ENCODE data around the gene IGLL1. TPM values are rescaled to one million over a fixed set of nuclear protein-coding genes. Genes with fewer than 3 reads are reported as not detected.
A peak's percentile ranks its signal among the peaks of the same experiment; 100 is the strongest.

IGLL1 gene
- total RNA-seq, 4 donors from 2014 or later = not detected

DNA sequence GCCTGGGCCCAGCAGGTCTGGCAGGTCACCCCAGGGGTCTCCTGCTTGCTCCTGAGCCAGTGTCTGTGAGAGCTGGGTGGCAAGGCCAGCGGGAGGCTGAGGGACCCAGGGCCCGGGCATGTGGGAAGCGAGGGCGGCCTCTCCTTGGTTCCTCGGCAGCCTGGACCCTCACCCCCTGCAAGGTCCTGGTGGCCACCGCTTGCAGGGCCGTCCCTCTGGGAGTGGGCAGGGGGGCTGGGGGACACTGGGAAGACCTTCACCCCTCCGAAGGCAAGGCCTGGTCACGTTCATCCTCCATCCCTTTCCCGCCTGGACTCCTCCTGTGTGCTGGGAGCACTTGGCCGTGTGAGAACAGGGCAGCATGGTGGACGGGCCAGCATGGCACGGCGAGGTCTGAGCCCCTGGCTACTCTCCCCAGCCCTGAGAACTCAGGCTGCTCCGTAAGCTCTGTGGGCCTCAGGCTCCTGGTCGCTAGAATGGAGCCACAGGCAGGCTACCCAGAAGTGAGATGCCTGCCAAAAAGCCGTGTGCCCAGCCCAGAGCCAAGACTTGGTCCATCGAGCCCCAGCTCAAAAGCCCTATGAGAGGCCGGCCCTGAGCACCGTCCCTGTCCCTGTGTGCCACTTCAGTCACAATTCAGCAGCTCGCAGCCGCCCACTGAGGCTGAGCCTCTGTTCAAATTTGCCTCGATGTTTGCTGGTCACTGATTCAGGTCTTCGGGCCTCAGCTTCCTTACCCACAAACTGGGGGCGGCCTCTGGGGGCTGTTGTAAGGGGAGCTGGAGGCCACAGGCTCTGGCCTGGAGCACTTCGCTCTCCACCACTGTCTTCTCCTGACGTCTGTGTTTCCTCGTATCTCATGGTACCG lies 45.0 kb downstream of the IGLL1 start:
- Histone ChIP-seq H3K27ac (no peak overlapping the region), H3K27me3 (peaks cover 6% of the 10 kb centered on the region), H3K9me3 (no peaks in the 10 kb centered on the region), H3K4me3 (no peak overlapping the region), H3K4me1 (peaks cover 21% of the 10 kb centered on the region), H3K36me3 (no peaks in the 10 kb centered on the region)
- no peak for TF ChIP-seq POLR2A (IDR thresholded peaks at IDR 0.05)
- TF ChIP-seq POLR2AphosphoS5 (IDR thresholded peaks at IDR 0.05) = no peak
- no peak for TF ChIP-seq EP300 (IDR thresholded peaks at IDR 0.05)
- TF ChIP-seq, protein P1, sequence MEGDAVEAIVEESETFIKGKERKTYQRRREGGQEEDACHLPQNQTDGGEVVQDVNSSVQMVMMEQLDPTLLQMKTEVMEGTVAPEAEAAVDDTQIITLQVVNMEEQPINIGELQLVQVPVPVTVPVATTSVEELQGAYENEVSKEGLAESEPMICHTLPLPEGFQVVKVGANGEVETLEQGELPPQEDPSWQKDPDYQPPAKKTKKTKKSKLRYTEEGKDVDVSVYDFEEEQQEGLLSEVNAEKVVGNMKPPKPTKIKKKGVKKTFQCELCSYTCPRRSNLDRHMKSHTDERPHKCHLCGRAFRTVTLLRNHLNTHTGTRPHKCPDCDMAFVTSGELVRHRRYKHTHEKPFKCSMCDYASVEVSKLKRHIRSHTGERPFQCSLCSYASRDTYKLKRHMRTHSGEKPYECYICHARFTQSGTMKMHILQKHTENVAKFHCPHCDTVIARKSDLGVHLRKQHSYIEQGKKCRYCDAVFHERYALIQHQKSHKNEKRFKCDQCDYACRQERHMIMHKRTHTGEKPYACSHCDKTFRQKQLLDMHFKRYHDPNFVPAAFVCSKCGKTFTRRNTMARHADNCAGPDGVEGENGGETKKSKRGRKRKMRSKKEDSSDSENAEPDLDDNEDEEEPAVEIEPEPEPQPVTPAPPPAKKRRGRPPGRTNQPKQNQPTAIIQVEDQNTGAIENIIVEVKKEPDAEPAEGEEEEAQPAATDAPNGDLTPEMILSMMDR (IDR thresholded peaks at IDR 0.05) = no peak
- DNase-seq (ENCODE audit: low spot score in 2 of 2) = peak; percentile 59 to 76
- 87% methylated on average over 13 of the region's 29 CpGs for WGBS

DNA sequence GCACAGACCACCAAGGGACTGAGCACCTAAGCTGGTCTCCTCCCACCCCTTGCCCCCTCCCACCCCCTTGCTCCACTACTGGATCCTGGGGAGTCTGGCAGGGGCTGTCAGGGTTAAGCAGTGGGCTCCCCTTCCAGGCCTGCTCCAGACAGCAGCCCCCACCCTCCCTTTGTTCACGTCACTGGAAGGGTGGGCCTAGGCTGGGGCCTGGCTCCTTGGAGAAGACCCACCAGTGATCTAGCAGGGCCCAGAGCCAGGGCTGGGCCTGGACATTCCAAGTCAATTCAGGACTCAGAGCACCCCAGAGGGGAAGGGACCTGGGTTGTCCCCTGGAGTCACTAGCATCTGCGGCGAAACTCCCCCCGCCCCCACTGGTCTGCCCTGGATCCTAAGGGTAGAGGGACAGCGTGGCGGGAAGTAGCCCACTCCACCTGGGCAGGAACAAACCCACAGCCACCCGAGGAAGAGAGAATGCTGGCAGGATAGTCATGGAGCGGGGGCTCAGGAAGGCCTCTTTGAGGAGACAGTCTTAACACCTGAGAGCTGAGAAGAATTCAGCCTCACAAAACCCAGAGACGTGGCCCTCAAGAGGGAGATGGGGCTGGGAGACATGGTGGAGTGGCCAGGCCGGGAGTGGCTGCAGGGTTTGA lies 45.8 kb downstream of the IGLL1 start:
- no peak for TF ChIP-seq EP300 (IDR thresholded peaks at IDR 0.05)
- no peak for TF ChIP-seq POLR2A (IDR thresholded peaks at IDR 0.05)
- TF ChIP-seq, protein P1 (IDR thresholded peaks at IDR 0.05) = no peak
- no peak for TF ChIP-seq POLR2AphosphoS5 (IDR thresholded peaks at IDR 0.05)
- Histone ChIP-seq H3K4me1 (peaks cover 18% of the 10 kb centered on the region), H3K4me3 (no peak overlapping the region), H3K27me3 (peaks cover 6% of the 10 kb centered on the region), H3K36me3 (no peaks in the 10 kb centered on the region), H3K9me3 (no peaks in the 10 kb centered on the region), H3K27ac (no peak overlapping the region)
- WGBS = 81% methylated on average over 5 of the region's 10 CpGs
- peak; percentile 55 to 74 for DNase-seq (ENCODE audit: low spot score in 2 of 2)

DNA sequence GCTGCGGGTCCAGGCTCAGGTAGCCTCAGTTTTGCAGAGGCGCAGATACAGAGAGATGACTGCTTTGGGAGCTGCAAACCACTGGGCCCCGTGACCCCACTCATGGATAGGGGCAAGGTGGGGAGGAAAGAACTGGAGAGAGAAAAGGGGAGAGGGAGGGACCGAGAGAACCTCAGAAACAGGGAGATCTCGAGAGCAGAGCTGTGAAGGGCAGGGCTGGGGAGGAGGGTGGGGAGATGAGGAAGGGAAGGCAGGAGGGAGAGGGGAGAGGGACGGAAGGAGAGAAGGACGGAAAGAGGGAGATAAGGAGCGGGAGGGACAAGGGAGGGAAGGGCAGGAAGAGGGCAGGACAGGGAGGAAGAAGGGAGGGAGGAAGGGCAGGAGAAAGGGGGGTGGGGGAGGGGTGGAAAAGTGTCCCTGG lies 46.3 kb downstream of the IGLL1 start:
- no peak overlapping the region for H3K4me3 ChIP-seq
- peaks cover 18% of the 10 kb centered on the region for H3K4me1 ChIP-seq
- peaks cover 6% of the 10 kb centered on the region for H3K27me3 ChIP-seq
- DNase-seq (ENCODE audit: low spot score in 2 of 2) = peak in 1 of 2 donors; percentile 41
- WGBS = 52% methylated on average over 8 of the region's 8 CpGs
- no peak for TF ChIP-seq POLR2A (IDR thresholded peaks at IDR 0.05)
- TF ChIP-seq, protein P1 (IDR thresholded peaks at IDR 0.05) = no peak
- no peak for TF ChIP-seq EP300 (IDR thresholded peaks at IDR 0.05)
- TF ChIP-seq POLR2AphosphoS5 (IDR thresholded peaks at IDR 0.05) = no peak
- no peaks in the 10 kb centered on the region for H3K36me3 ChIP-seq
- H3K27ac ChIP-seq = no peak overlapping the region
- no peaks in the 10 kb centered on the region for H3K9me3 ChIP-seq

DNA sequence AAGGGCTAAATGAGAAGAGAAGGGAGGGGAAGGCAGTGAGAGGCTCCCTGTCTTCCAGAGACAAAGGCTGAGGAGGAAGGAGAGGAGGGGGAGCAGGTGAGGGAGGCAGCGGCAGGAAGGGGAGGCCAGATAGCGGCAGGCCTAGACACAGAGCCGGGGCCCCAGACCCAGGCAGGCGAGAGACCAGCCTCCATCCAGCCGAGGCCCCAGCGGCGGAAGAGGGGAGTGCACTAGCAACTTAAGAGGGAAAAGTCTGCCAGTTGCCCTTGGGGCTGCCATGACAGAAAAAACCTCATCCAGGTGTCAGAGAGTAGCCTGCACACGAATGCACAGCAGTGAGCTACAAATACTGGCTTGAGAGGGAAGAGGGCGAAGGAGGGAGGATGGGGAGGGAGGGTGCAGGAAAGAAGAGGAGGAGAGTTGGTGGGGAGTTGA lies 46.7 kb downstream of the IGLL1 start:
- no peaks in the 10 kb centered on the region for H3K36me3 ChIP-seq
- TF ChIP-seq POLR2A (IDR thresholded peaks at IDR 0.05) (no peak), EP300 (IDR thresholded peaks at IDR 0.05) (no peak)
- TF ChIP-seq, protein P1 (IDR thresholded peaks at IDR 0.05) = peak in 1 of 2 donors; percentile 48
- DNase-seq (ENCODE audit: low spot score in 2 of 2) = peak; percentile 63 to 73
- H3K4me3 ChIP-seq = no peak overlapping the region
- peaks cover 6% of the 10 kb centered on the region for H3K27me3 ChIP-seq
- H3K27ac ChIP-seq = no peak overlapping the region
- no peaks in the 10 kb centered on the region for H3K9me3 ChIP-seq
- peaks cover 18% of the 10 kb centered on the region for H3K4me1 ChIP-seq
- 39% methylated on average over 8 of the region's 9 CpGs for WGBS

DNA sequence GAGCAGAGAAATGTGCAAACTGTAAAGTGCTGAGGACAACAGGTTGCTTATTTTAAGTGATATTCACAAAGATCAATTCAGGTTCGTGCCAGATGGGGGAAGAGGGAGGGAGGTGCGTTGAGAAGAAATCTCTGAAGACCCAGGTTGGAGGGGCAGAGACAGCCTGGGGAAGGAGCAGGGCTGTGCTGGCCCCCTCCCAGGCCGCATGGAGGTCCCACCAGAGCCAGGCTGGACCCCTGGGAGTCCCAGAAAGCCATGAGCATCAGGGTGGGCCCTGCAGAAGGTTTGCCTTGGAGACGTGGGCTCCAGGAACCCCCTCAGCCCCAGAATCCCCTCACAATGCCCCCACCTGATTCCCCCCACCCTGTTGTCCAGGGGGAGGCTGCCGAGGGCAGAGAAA lies 47.4 kb downstream of the IGLL1 start:
- Histone ChIP-seq H3K9me3 (no peaks in the 10 kb centered on the region), H3K27me3 (peaks cover 6% of the 10 kb centered on the region), H3K36me3 (no peaks in the 10 kb centered on the region), H3K27ac (no peak overlapping the region), H3K4me3 (no peak overlapping the region), H3K4me1 (peaks cover 18% of the 10 kb centered on the region)
- WGBS = 83% methylated on average over 4 of the region's 5 CpGs
- TF ChIP-seq POLR2A (IDR thresholded peaks at IDR 0.05) (no peak), POLR2AphosphoS5 (IDR thresholded peaks at IDR 0.05) (no peak), EP300 (IDR thresholded peaks at IDR 0.05) (no peak)
- TF ChIP-seq, protein P1 (IDR thresholded peaks at IDR 0.05) = no peak
- DNase-seq (ENCODE audit: low spot score in 2 of 2) = peak; percentile 36 to 53
